Mesenchymal stem cell (in vitro differentiated cells and primary cell): ENCODE measurements around the gene ENPP3.
A peak's percentile ranks its signal among the peaks of the same experiment; 100 is the strongest.

Source experiments
- DNase-seq: peaks from one replicate; pipeline ENCODE4 v3.0.0-alpha.2; 2013
- H2AFZ ChIP-seq: one replicate; pipeline ENCODE4 v1.6.1; 2013; ENCODE audit warnings: low read depth, mild to moderate bottlenecking, control low read depth, inconsistent platforms, low read length, moderate library complexity
- H2AK5ac ChIP-seq: 2 replicates; pipeline ENCODE4 v1.6.1; 2013; ENCODE audit warnings: low read length, moderate library complexity, mild to moderate bottlenecking, inconsistent platforms; ENCODE audit not compliant: severe bottlenecking
- H2BK120ac ChIP-seq: one replicate; pipeline ENCODE4 v1.6.1; 2013; ENCODE audit warnings: low read depth, mild to moderate bottlenecking, inconsistent platforms, low read length, moderate library complexity
- H2BK12ac ChIP-seq, 2 experiments: one replicate each; pipeline ENCODE4 v1.6.1; 2013; ENCODE audit warnings: inconsistent platforms in 2 of 2, low read length in 2 of 2, mild to moderate bottlenecking in 2 of 2, moderate library complexity in 2 of 2, control low read depth in 1 of 2
- H2BK15ac ChIP-seq: one replicate; pipeline ENCODE4 v1.6.1; 2013; ENCODE audit warnings: mild to moderate bottlenecking, low read depth, inconsistent platforms; ENCODE audit not compliant: poor library complexity, severe bottlenecking
- H2BK5ac ChIP-seq: 2 replicates; pipeline ENCODE4 v1.6.1; 2013; ENCODE audit warnings: low read depth, mild to moderate bottlenecking, low read length, control low read depth, inconsistent platforms; ENCODE audit not compliant: poor library complexity, severe bottlenecking
- H3K14ac ChIP-seq, 2 experiments: one replicate each; pipeline ENCODE4 v1.6.1; 2013; ENCODE audit warnings: inconsistent platforms in 2 of 2, low read length in 2 of 2, control low read depth in 1 of 2, mild to moderate bottlenecking in 1 of 2, moderate library complexity in 1 of 2
- H3K18ac ChIP-seq, 2 experiments: one replicate each; pipeline ENCODE4 v1.6.1; 2013; ENCODE audit warnings: inconsistent platforms in 2 of 2, low read length in 2 of 2, control low read depth in 1 of 2, low read depth in 1 of 2, mild to moderate bottlenecking in 1 of 2
- H3K23ac ChIP-seq, 2 experiments: one replicate each; pipeline ENCODE4 v1.6.1; 2013; ENCODE audit warnings: inconsistent platforms in 2 of 2, low read length in 2 of 2, mild to moderate bottlenecking in 2 of 2, moderate library complexity in 2 of 2, control low read depth in 1 of 2
- H3K27ac ChIP-seq: 2 replicates; pipeline ENCODE4 v1.5.1; 2013; ENCODE audit warnings: mild to moderate bottlenecking, moderate library complexity, low read length, control low read depth, inconsistent platforms; ENCODE audit not compliant: poor library complexity, severe bottlenecking
- H3K27me3 ChIP-seq, 2 experiments: 2 replicates each; pipeline versions ENCODE4 v1.6.1 to v1.7.0; 2013; ENCODE audit warnings: low read length in 2 of 2, mild to moderate bottlenecking in 2 of 2, moderate library complexity in 2 of 2, control low read depth in 1 of 2, inconsistent platforms in 1 of 2; ENCODE audit not compliant: control insufficient read depth in 1 of 2, insufficient read depth in 1 of 2
- H3K36me3 ChIP-seq, 2 experiments: 2 replicates each; pipeline versions ENCODE4 v1.6.1 to v1.7.0; 2013; ENCODE audit warnings: low read length in 2 of 2, control low read depth in 1 of 2, inconsistent platforms in 1 of 2, low read depth in 1 of 2, mild to moderate bottlenecking in 1 of 2; ENCODE audit not compliant: insufficient read depth in 2 of 2, control insufficient read depth in 1 of 2
- H3K4ac ChIP-seq, 2 experiments: one replicate each; pipeline ENCODE4 v1.6.1; 2013; ENCODE audit warnings: inconsistent platforms in 2 of 2, low read length in 2 of 2, mild to moderate bottlenecking in 2 of 2, moderate library complexity in 2 of 2, control low read depth in 1 of 2, low read depth in 1 of 2
- H3K4me1 ChIP-seq: 2 replicates; pipeline ENCODE4 v1.6.1; 2013; ENCODE audit warnings: low read depth, low read length, control low read depth; ENCODE audit not compliant: control insufficient read depth, insufficient read depth
- H3K4me2 ChIP-seq: 2 replicates; pipeline ENCODE4 v1.6.1; 2013; ENCODE audit warnings: low read length, mild to moderate bottlenecking, inconsistent platforms; ENCODE audit not compliant: poor library complexity, severe bottlenecking
- H3K4me3 ChIP-seq, 2 experiments: 2 replicates each; pipeline versions ENCODE4 v1.5.1 to v1.7.0; 2013; ENCODE audit warnings: low read length in 2 of 2, mild to moderate bottlenecking in 2 of 2, control low read depth in 1 of 2, low read depth in 1 of 2; ENCODE audit not compliant: insufficient read depth in 1 of 2
- H3K79me1 ChIP-seq: replicated peaks from 2 replicates; pipeline ENCODE4 v1.6.1; 2013; ENCODE audit warnings: mild to moderate bottlenecking, control low read depth, low read length, inconsistent platforms; ENCODE audit not compliant: poor library complexity, severe bottlenecking
- H3K9ac ChIP-seq: 2 replicates; pipeline ENCODE4 v1.7.0; 2013; ENCODE audit warnings: mild to moderate bottlenecking, low read length, moderate library complexity
- H3K9me3 ChIP-seq: 2 replicates; pipeline ENCODE4 v1.7.0; 2013; ENCODE audit warnings: mild to moderate bottlenecking, low read length; ENCODE audit not compliant: control insufficient read depth
- H4K8ac ChIP-seq: one replicate; pipeline ENCODE4 v1.6.1; 2013; ENCODE audit warnings: inconsistent platforms, mild to moderate bottlenecking, low read length, moderate library complexity
- H4K91ac ChIP-seq: one replicate; pipeline ENCODE4 v1.6.1; 2013; ENCODE audit warnings: mild to moderate bottlenecking, low read length, inconsistent platforms
- WGBS: methylation state at CpG from one replicate; pipeline ENCODE4 v1.1.7; 2013; ENCODE audit warnings: mixed read lengths; 5-methylcytosine and 5-hydroxymethylcytosine counted together

Gene ENPP3

DNA sequence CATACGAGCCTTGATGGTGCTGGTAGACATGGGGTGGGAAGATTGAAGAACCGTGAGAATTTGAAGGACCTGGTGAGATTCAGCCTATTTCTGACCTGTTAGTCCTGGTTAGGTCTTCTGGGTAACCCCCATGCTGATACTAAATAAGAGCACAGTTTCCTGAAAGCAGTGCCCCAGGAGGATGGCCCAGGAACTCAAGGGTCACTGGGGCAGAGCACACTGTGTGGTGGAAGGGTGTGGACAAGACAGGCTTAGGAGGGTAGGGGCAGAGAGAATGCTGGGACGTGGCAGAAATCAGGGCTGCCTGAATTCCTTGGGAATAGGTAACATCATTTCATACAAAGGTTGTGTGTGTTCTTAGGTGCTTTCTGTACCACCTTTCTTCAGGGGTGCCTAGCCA lies 138.8 kb downstream of the ENPP3 start:
- no peak overlapping the region for H2BK12ac ChIP-seq
- no peak overlapping the region for H4K91ac ChIP-seq
- no peaks in the 10 kb centered on the region for H3K4me1 ChIP-seq
- no peak for DNase-seq
- WGBS: 91% methylated on average over 3 of the region's 3 CpGs
- H3K4me2 ChIP-seq: no peak overlapping the region
- no peaks in the 10 kb centered on the region for H3K9me3 ChIP-seq
- no peaks in the 10 kb centered on the region for H3K79me1 ChIP-seq
- no peaks in the 10 kb centered on the region for H3K27me3 ChIP-seq
- H2AK5ac ChIP-seq: no peak overlapping the region
- no peak overlapping the region for H3K27ac ChIP-seq
- H4K8ac ChIP-seq: no peak overlapping the region
- no peak overlapping the region for H3K4me3 ChIP-seq
- H2BK120ac ChIP-seq: no peak overlapping the region
- H3K23ac ChIP-seq: no peak overlapping the region
- no peak overlapping the region for H2AFZ ChIP-seq
- no peak overlapping the region for H3K14ac ChIP-seq
- H3K9ac ChIP-seq: no peak overlapping the region
- no peak overlapping the region for H2BK5ac ChIP-seq
- H3K4ac ChIP-seq: no peak overlapping the region
- no peak overlapping the region for H2BK15ac ChIP-seq
- H3K36me3 ChIP-seq: no peaks in the 10 kb centered on the region
- no peak overlapping the region for H3K18ac ChIP-seq

GRCh38 chr6:131776985-131777384 lies 139.9 kb downstream of the ENPP3 start:
- Histone ChIP-seq H2AK5ac (no peak overlapping the region), H3K27me3 (no peaks in the 10 kb centered on the region), H3K18ac (no peak overlapping the region), H3K23ac (no peak overlapping the region), H3K4ac (no peak overlapping the region), H4K8ac (no peak overlapping the region), H3K27ac (no peak overlapping the region), H3K4me1 (no peaks in the 10 kb centered on the region), H3K9ac (no peak overlapping the region), H2BK12ac (no peak overlapping the region), H3K4me2 (no peak overlapping the region), H2AFZ (no peak overlapping the region), H3K4me3 (no peak overlapping the region), H3K79me1 (no peaks in the 10 kb centered on the region), H3K36me3 (no peaks in the 10 kb centered on the region), H4K91ac (no peak overlapping the region), H2BK5ac (no peak overlapping the region), H2BK15ac (no peak overlapping the region), H3K9me3 (no peaks in the 10 kb centered on the region), H2BK120ac (no peak overlapping the region), H3K14ac (no peak overlapping the region)
- no peak for DNase-seq
- 86% methylated on average over 2 of the region's 2 CpGs for WGBS

DNA sequence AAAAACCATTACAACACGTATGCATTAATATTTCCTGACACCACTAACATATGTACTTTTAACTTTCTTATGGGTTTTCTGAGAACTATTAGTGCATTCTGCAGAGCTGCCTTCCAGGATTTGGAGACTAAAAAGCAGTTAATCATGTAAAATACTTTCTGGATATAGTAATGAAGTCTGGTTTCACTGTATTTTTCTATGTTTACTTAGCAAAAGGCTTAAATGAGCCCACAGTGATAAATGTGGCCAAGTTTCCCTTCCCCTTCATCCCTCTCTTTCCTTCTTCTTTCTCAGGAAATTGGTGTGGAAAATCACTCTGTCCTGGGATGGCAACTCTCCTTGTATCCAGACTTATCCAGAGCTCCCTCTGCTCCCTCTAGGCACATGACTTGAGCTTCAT lies 141.1 kb downstream of the ENPP3 start:
- Histone ChIP-seq H3K4me3 (no peak overlapping the region), H3K4ac (no peak overlapping the region), H2BK5ac (no peak overlapping the region), H3K9me3 (no peaks in the 10 kb centered on the region), H4K8ac (peak overlapping the region; percentile 5), H2BK12ac (no peak overlapping the region), H2AFZ (no peak overlapping the region), H4K91ac (no peak overlapping the region), H3K4me2 (no peak overlapping the region), H3K79me1 (no peaks in the 10 kb centered on the region), H2AK5ac (no peak overlapping the region), H2BK120ac (no peak overlapping the region), H3K27ac (no peak overlapping the region), H3K36me3 (no peaks in the 10 kb centered on the region), H3K18ac (no peak overlapping the region), H2BK15ac (no peak overlapping the region), H3K27me3 (no peaks in the 10 kb centered on the region), H3K9ac (no peak overlapping the region), H3K14ac (no peak overlapping the region), H3K4me1 (no peaks in the 10 kb centered on the region), H3K23ac (no peak overlapping the region)
- no CpG with 5 or more reads among the region's 1 CpG for WGBS
- peak; percentile 34 for DNase-seq

DNA sequence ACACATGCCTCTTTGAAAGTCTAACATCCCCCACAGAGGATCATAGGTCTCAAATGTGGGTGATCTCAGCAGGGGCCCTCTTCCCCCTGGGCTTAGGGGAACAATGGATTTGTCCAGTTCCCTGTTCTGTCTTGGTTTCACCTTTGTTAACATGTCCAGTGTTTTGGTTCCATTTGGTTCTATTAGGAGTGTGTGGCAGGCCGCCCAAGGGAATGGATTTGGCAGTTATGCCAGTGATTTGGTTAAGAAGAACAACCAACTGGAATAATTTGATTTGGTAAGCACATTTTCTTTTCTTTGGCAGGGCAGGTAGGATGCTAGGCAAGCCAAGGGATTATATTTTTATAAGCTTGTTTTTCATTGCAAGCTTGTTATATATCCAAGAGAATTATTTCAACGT lies 142.2 kb downstream of the ENPP3 start:
- H2AK5ac ChIP-seq: no peak overlapping the region
- H4K91ac ChIP-seq: no peak overlapping the region
- H3K4me1 ChIP-seq: no peaks in the 10 kb centered on the region
- H2BK120ac ChIP-seq: no peak overlapping the region
- H3K9ac ChIP-seq: no peak overlapping the region
- H2BK12ac ChIP-seq: no peak overlapping the region
- no peaks in the 10 kb centered on the region for H3K36me3 ChIP-seq
- WGBS: 100% methylated on average over 1 of the region's 2 CpGs
- no peak overlapping the region for H2BK5ac ChIP-seq
- no peak overlapping the region for H3K23ac ChIP-seq
- no peak overlapping the region for H3K18ac ChIP-seq
- no peak overlapping the region for H2BK15ac ChIP-seq
- no peak for DNase-seq
- no peak overlapping the region for H3K14ac ChIP-seq
- H3K27me3 ChIP-seq: no peaks in the 10 kb centered on the region
- H4K8ac ChIP-seq: no peak overlapping the region
- no peak overlapping the region for H3K27ac ChIP-seq
- no peaks in the 10 kb centered on the region for H3K9me3 ChIP-seq
- H3K79me1 ChIP-seq: no peaks in the 10 kb centered on the region
- no peak overlapping the region for H3K4ac ChIP-seq
- no peak overlapping the region for H3K4me2 ChIP-seq
- no peak overlapping the region for H3K4me3 ChIP-seq
- H2AFZ ChIP-seq: no peak overlapping the region
